ENCODE measurements around the gene TRABD2B. TPM values are rescaled to one million over a fixed set of nuclear protein-coding genes. Genes with fewer than 3 reads are reported as not detected.

The TRABD2B gene
- total RNA-seq, 1 donor from 2014 or later = 0.92 TPM

GRCh38 chr1:47870946-47871676, 126.1 kb downstream of the TRABD2B start:
- no peaks in the 10 kb centered on the region for H3K36me3 ChIP-seq (ENCODE audit: control insufficient read depth, insufficient read depth, low read length)
- DNase-seq (ENCODE audit: low read depth) = no peak
- TF ChIP-seq, protein P1, sequence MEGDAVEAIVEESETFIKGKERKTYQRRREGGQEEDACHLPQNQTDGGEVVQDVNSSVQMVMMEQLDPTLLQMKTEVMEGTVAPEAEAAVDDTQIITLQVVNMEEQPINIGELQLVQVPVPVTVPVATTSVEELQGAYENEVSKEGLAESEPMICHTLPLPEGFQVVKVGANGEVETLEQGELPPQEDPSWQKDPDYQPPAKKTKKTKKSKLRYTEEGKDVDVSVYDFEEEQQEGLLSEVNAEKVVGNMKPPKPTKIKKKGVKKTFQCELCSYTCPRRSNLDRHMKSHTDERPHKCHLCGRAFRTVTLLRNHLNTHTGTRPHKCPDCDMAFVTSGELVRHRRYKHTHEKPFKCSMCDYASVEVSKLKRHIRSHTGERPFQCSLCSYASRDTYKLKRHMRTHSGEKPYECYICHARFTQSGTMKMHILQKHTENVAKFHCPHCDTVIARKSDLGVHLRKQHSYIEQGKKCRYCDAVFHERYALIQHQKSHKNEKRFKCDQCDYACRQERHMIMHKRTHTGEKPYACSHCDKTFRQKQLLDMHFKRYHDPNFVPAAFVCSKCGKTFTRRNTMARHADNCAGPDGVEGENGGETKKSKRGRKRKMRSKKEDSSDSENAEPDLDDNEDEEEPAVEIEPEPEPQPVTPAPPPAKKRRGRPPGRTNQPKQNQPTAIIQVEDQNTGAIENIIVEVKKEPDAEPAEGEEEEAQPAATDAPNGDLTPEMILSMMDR (IDR thresholded peaks at IDR 0.05; ENCODE audit: insufficient read depth, low read length, poor library complexity, severe bottlenecking) = no peak
- H3K4me3 ChIP-seq (ENCODE audit: low read depth, low read length) = no peak overlapping the region
- H3K27me3 ChIP-seq (ENCODE audit: control insufficient read depth, insufficient read depth, low read length) = no peaks in the 10 kb centered on the region

DNA sequence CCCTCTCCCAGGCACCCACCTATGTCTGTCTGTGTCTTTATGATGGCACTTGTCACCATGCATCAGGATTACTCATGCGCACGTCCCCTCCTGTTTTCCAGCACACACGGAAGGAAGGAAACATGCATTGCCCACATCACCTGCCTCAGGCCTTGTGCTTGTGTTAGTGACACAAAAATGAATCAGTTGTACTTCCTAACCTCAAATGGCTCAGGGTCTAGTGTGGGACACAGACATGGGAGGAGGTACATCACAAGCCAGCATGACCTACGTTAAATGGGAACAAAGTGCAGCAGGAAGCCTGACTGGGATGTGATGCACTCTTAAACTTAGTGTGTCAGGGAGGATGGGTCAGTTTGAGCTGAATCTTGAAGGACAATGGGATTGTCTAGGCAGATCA, 126.7 kb downstream of the TRABD2B start:
- Histone ChIP-seq H3K4me3 (ENCODE audit: low read depth, low read length) (no peak overlapping the region), H3K36me3 (ENCODE audit: control insufficient read depth, insufficient read depth, low read length) (no peaks in the 10 kb centered on the region), H3K27me3 (ENCODE audit: control insufficient read depth, insufficient read depth, low read length) (no peaks in the 10 kb centered on the region)
- no peak for DNase-seq (ENCODE audit: low read depth)
- TF ChIP-seq, protein P1 (IDR thresholded peaks at IDR 0.05; ENCODE audit: insufficient read depth, low read length, poor library complexity, severe bottlenecking) = no peak

GRCh38 chr1:47868348-47868676, 128.9 kb downstream of the TRABD2B start:
- DNase-seq (ENCODE audit: low read depth) = no peak
- Histone ChIP-seq H3K27me3 (ENCODE audit: control insufficient read depth, insufficient read depth, low read length) (no peaks in the 10 kb centered on the region), H3K36me3 (ENCODE audit: control insufficient read depth, insufficient read depth, low read length) (no peaks in the 10 kb centered on the region), H3K4me3 (ENCODE audit: low read depth, low read length) (no peak overlapping the region)
- TF ChIP-seq, protein P1 (IDR thresholded peaks at IDR 0.05; ENCODE audit: insufficient read depth, low read length, poor library complexity, severe bottlenecking) = no peak

DNA sequence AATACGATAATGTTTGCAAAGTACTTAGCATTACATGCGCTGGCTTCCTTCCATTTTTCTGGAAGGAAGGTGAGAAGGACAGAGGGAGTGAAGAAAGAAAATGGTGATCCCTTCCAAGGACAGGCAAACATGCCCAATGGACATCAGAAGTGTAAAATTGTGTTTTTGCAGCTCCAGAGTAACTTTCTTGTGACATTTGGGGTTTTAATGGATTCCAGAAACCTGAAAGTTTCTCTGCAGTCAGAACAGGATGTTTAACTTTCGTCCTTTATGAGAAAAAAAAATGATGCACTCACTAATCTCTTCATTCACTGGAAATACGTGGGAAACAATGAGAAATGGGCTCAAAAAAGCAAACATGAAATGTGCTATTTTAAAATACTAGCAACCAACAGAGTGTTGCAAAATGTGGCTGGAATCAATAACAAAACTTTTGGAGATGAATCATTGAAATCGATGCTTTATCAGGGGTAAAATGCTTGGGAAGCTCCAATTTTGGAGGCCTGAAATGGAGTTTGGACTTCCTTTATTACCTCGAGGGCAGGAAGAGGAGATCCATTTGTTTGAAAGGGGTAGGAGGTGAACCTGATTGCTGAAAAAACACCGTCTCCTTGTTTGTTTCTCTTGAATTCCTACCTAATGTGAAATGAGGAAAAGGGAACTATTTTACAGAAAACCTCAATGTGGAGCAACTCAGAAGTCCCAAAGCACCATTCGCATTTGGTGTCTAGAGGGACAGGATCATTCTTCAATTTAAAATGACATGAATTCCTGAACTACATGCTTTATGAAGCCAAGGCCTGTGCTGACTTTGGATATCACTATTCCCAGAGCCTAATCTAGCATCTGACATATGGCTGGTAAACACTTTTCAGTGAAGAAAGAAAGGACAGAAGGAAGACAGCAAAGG, 129.5 kb downstream of the TRABD2B start:
- H3K4me3 ChIP-seq (ENCODE audit: low read depth, low read length) = no peak overlapping the region
- no peaks in the 10 kb centered on the region for H3K27me3 ChIP-seq (ENCODE audit: control insufficient read depth, insufficient read depth, low read length)
- TF ChIP-seq, protein P1 (IDR thresholded peaks at IDR 0.05; ENCODE audit: insufficient read depth, low read length, poor library complexity, severe bottlenecking) = no peak
- no peaks in the 10 kb centered on the region for H3K36me3 ChIP-seq (ENCODE audit: control insufficient read depth, insufficient read depth, low read length)
- no peak for DNase-seq (ENCODE audit: low read depth)

GRCh38 chr1:47866601-47867437, 130.4 kb downstream of the TRABD2B start:
- H3K27me3 ChIP-seq (ENCODE audit: control insufficient read depth, insufficient read depth, low read length) = no peaks in the 10 kb centered on the region
- H3K36me3 ChIP-seq (ENCODE audit: control insufficient read depth, insufficient read depth, low read length) = no peaks in the 10 kb centered on the region
- DNase-seq (ENCODE audit: low read depth) = no peak
- no peak overlapping the region for H3K4me3 ChIP-seq (ENCODE audit: low read depth, low read length)
- TF ChIP-seq, protein P1 (IDR thresholded peaks at IDR 0.05; ENCODE audit: insufficient read depth, low read length, poor library complexity, severe bottlenecking) = no peak

Data from kidney epithelial cell (primary cell).